ENCODE measurements around the gene BTF3L4. TPM values are rescaled to one million over a fixed set of nuclear protein-coding genes. Genes with fewer than 3 reads are reported as not detected.

Gene BTF3L4
- total RNA-seq, 2 donors from 2014 or later = 23.1 to 26.5 TPM

- peak overlapping the region in 1 of 4 donors; percentile 98 for H3K27ac ChIP-seq
- peaks cover 0 to 6% of the 10 kb centered on the region in 2 donors for H3K36me3 ChIP-seq (replicated peaks in 1 of 2; ENCODE audit: insufficient read depth in 1 of 2, low read depth in 2 of 2)
- 80 to 86% methylated on average over 1 of the region's 1 CpG for WGBS, 2 donors
- H3K27me3 ChIP-seq = no peaks in the 10 kb centered on the region
- peaks cover 41% of the 10 kb centered on the region for H3K4me1 ChIP-seq
- ATAC-seq (no peak), DNase-seq (no peak)
- intact Hi-C loops (cut with DNase I) = no loop called here
- TF ChIP-seq POLR2A (IDR thresholded peaks at IDR 0.05) = no peak
- no peak for TF ChIP-seq CTCF (IDR thresholded peaks at IDR 0.05)
- H3K4me3 ChIP-seq = no peak overlapping the region
- no peaks in the 10 kb centered on the region for H3K9me3 ChIP-seq
These were observed 1.9 kb downstream of the BTF3L4 start for GRCh38 chr1:52057876-52058415.

GRCh38 chr1:52059321-52059720 lies 3.2 kb downstream of the BTF3L4 start:
- Histone ChIP-seq H3K4me1 (peaks cover 29% of the 10 kb centered on the region), H3K27ac (no peak overlapping the region), H3K27me3 (no peaks in the 10 kb centered on the region), H3K36me3 (replicated peaks in 1 of 2; ENCODE audit: insufficient read depth in 1 of 2, low read depth in 2 of 2) (peaks cover 0 to 8% of the 10 kb centered on the region in 2 donors), H3K4me3 (no peak overlapping the region), H3K9me3 (no peaks in the 10 kb centered on the region)
- intact Hi-C loops (cut with DNase I) = no loop called here
- DNase-seq (no peak), ATAC-seq (no peak)
- TF ChIP-seq CTCF (IDR thresholded peaks at IDR 0.05) (no peak), POLR2A (IDR thresholded peaks at IDR 0.05) (no peak)

- 79 to 81% methylated on average over 1 of the region's 1 CpG for WGBS, 2 donors
These were observed 3.8 kb downstream of the BTF3L4 start for GRCh38 chr1:52059888-52060287.

GRCh38 chr1:52060822-52061221 lies 4.7 kb downstream of the BTF3L4 start:
- no peaks in the 10 kb centered on the region for H3K27me3 ChIP-seq
- no peak for ATAC-seq
- H3K9me3 ChIP-seq = no peaks in the 10 kb centered on the region
- H3K4me1 ChIP-seq = peaks cover 27% of the 10 kb centered on the region
- H3K27ac ChIP-seq = no peak overlapping the region
- TF ChIP-seq POLR2A (IDR thresholded peaks at IDR 0.05) (no peak), CTCF (IDR thresholded peaks at IDR 0.05) (no peak)
- H3K4me3 ChIP-seq = no peak overlapping the region
- 92 to 94% methylated on average over 4 of the region's 4 CpGs for WGBS, 2 donors
- DNase-seq = no peak
- intact Hi-C loops (cut with DNase I) = no loop called here
- peaks cover 0 to 13% of the 10 kb centered on the region in 2 donors for H3K36me3 ChIP-seq (replicated peaks in 1 of 2; ENCODE audit: insufficient read depth in 1 of 2, low read depth in 2 of 2)

More at GRCh38 chr1:52059888-52060287, 3.8 kb downstream of the BTF3L4 start:
- DNase-seq (no peak), ATAC-seq (no peak)
- H3K9me3 ChIP-seq = no peaks in the 10 kb centered on the region
- intact Hi-C loops (cut with DNase I) = no loop called here
- no peak for TF ChIP-seq CTCF (IDR thresholded peaks at IDR 0.05)
- TF ChIP-seq POLR2A (IDR thresholded peaks at IDR 0.05) = no peak
- H3K27ac ChIP-seq = no peak overlapping the region
- H3K27me3 ChIP-seq = no peaks in the 10 kb centered on the region
- H3K4me1 ChIP-seq = peaks cover 27% of the 10 kb centered on the region
- no peak overlapping the region for H3K4me3 ChIP-seq
- H3K36me3 ChIP-seq (replicated peaks in 1 of 2; ENCODE audit: insufficient read depth in 1 of 2, low read depth in 2 of 2) = peaks cover 0 to 8% of the 10 kb centered on the region in 2 donors

GRCh38 chr1:52063192-52063591 lies 7.1 kb downstream of the BTF3L4 start:
- TF ChIP-seq POLR2A (IDR thresholded peaks at IDR 0.05) = no peak
- no peak for TF ChIP-seq CTCF (IDR thresholded peaks at IDR 0.05)
- intact Hi-C loops (cut with DNase I) = no loop called here
- WGBS, 2 donors = 79 to 88% methylated on average over 2 of the region's 2 CpGs
- Histone ChIP-seq H3K9me3 (no peaks in the 10 kb centered on the region), H3K4me3 (no peak overlapping the region), H3K36me3 (replicated peaks in 1 of 2; ENCODE audit: insufficient read depth in 1 of 2, low read depth in 2 of 2) (peaks cover 0 to 16% of the 10 kb centered on the region in 2 donors), H3K4me1 (peaks cover 15% of the 10 kb centered on the region), H3K27ac (no peak overlapping the region), H3K27me3 (no peaks in the 10 kb centered on the region)
- DNase-seq (no peak), ATAC-seq (no peak)

Measured in body of pancreas (tissue), 4 donors.